Uterus (tissue), 2 donors: Measurements from ENCODE around the gene GHSR.

Experiments used
- CTCF ChIP-seq, 4 experiments: fragments of 200-600 bp in 2 of 4; fragments of 450-650 bp in 2 of 4; sonication (generic) in 2 of 4; IDR thresholded peaks; one replicate each; pipeline ENCODE4 v1.5.1; 2016 to 2019; ENCODE audit warnings: antibody characterized with exemption in 4 of 4, mild to moderate bottlenecking in 2 of 4, moderate library complexity in 1 of 4
- POLR2A ChIP-seq, 2 donors: fragments of 450-650 bp; IDR thresholded peaks; one replicate each; pipeline ENCODE4 v1.6.1; 2016; ENCODE audit warnings: antibody characterized with exemption in 2 of 2, mild to moderate bottlenecking in 1 of 2, moderate library complexity in 1 of 2

GRCh38 chr3:172437713-172438112 lies 10.5 kb downstream of the GHSR start:
- TF ChIP-seq CTCF (IDR thresholded peaks at IDR 0.05): no peak
- no peak for TF ChIP-seq POLR2A (IDR thresholded peaks at IDR 0.05)
